ENCODE results near the gene TRIM31.

TRIM31 gene

DNA sequence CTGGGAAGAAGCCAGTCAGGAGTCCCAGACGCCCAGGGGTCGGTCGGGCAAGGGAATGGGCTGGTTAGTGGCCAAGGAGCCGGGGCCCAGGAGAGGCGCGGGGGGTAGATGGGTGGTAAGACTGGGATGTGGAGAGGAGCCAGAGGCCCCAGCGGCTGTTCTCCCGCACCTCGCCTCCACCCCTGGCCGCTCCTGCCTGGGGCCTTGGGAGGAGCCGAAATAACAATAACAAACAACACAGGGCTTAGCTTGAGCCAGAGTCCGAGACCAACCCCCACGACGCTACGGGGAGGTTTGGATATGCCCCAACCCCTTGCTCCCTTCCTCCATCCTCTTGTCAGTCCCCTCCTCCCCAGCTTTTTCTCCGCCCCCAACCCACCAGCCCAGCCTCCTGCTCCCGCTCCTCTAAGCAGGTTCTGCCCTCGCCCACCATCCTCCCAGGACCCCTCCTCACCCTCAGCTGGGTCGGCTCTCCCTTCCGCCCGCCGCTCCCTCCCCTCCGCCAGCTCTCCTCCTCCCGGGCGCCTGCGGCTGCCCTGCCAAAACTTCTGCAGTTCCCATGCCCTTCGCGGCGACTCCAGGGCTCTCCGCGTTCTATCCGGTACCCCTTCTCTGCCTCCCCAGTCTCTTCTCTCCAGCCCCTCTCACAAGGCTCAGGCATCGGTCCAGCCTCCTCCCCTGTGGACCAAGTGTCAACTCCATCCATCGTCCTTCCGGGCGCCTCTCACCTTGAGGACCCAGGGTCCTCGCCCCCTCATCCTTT lies 38.4 kb downstream of the TRIM31 start:
- DNase-seq: no peak

DNA sequence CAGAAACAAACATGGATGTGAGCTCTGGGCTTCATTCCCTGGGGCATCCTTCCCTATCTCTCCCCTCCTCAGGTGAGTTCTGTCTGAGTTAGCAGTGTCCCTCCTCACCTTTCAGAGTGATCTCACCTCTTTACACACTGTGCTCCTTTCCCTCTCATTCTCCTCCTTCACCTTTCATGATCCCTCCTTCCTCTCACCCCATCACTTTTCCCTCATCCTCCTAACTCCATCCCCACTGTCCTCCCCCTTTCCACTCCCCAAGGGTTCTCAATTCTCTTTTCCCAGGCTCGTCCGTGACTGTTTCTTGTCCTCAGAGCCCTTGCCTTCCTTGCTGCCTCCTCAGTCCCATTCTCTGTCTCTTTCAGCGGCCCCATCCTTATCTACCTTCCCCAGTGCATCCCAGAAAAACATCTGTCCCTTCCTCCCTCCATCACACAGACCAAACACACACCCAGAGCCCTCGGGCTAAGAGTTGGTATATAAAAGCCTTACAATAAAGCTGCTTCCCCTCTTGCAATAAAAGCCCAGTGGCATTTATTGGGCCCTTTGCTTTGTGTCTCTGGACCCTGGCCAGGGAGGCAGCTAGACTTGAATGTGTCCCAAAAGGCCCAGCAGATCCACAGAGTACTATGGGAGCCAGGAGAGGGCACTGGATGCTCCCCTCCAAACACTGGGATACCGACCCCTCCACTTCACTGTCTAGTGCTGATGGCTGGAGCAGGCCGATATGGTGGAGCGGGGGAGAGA lies 39.2 kb downstream of the TRIM31 start:
- no peak for DNase-seq

DNA sequence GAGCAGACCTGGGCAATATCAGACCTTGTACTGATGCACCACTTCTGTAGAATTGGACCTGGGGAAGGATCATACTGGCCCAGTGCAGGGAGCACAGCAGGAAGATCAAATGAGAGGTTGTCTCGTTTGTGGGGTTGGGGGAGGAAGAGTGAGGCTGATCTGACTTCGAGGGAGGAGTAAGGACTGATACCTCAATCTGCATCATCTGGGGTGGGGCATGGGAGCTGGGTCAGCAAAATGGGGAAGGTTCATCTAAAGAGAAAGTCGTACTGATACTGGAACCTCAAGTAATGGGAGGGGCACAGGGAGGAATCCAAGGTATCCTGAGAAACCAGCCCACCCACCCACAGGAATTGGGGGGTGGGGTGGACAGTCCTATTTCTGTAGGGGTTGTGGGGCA lies 41.0 kb downstream of the TRIM31 start:
- no peak for DNase-seq

DNA sequence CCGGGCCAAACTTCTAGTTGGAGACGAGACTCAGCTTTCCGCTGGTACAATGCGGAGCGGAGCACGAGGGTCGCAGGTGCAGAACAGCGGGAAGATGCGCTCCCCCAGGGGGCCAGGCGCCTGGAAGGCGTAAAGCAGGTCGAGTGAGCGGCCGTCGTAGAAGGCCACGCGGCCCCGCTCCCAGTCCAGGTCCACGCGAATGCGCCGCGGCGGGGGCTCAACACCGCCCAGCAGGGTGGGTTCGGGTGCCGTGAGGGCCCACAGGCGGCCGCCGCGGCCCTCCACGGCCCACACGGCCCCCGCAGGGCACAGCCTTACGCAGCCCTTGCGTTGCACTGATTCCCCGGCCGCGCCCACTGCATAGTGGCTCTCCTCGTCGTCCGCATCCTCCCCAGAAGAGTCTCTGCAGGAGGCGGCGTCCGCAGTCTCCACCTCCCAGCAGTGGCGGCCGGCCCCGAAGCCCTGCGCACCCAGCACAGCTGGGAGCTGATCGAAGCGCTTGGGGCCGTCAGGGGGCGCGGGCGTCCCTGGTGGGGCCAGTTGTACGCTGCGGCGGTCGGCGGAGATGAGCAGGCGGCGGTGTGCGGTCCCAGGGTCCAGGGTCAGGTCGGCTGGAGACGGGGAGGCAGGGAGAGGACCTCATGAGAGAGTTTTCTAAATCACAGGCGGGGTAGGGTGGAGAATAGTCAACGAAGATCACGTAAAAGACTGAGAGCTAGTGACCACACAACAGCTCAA lies 41.6 kb downstream of the TRIM31 start:
- DNase-seq: no peak

DNA sequence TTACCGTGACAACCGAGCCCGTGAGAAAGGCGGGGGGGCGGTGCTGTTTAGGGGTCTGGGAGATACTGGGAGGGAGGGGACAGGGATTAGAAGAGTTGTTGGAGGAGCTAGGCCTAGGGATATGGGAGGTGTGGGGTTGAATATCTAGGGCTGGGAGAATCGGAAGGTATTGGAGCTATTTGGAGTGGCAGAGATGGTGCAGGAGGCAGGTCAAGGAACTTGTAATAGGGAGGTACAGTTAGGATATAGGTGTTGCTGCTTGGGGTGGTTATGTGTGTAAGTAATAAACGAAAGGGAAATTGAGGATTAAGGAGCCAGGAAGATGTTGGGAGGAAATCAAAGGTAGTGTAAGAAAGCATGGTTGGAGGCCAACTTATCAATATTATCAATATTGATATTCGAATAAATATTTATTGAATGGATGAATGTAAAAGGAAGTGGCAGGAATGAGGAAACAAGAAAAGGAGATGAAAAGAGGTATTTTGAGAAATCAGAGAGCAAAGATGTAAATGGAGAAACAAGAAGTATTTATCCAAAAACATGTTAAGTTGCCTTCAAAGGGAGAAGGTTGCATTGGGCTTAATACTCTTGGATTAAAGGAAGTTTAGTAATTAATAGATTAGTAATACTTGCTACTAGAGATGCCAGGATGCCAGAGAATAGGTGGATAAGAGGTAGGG lies 45.3 kb downstream of the TRIM31 start:
- no peak for DNase-seq

DNA sequence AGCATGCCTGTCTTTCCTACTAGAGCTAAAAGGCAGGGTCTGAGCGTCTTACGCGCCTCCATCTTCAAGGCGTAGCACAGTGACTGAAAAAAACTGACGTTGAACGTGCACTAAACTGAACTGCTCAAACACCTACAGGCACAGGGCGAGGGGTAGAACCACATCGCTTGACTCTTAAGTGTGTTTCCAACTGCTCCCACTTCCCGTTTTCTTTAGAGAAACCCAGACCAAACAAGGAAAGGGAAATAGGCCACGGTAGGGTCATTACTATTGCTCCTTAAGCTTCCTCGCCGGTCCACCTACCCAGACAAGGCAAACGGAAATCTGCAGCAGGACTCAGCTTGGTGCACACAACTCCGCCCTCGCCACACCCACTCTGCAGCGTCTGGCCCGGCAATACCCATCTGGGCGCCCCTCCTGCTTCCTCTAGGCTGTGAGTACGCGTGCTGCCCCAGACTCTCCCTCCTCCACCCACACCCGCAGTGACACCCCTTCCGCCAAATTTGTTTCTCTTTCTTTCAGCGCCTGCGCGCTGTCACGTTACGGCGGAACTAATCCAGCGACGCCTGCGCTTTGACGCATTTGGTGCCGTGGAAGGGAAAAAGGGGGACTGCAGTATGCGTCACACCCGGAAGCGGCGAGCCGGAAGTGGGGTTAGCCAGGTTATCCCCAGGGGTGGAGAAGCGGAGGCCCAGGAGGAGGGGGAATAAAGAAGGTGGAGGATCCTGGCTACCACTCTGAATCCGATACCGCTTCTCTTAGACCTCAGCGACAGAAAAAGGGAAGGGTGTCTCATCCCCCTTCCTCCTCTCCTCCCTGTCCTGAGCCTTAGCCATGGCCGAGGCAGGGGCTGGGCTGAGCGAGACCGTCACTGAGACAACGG lies 46.1 kb downstream of the TRIM31 start, which contains the start of gene PPP1R11:
Gene PPP1R11 (plus strand): TSS at position 622 of the 883 bp plus-strand sequence. CDS start 213 bp downstream, at position 835.
- peak; percentile 78 for DNase-seq

DNA sequence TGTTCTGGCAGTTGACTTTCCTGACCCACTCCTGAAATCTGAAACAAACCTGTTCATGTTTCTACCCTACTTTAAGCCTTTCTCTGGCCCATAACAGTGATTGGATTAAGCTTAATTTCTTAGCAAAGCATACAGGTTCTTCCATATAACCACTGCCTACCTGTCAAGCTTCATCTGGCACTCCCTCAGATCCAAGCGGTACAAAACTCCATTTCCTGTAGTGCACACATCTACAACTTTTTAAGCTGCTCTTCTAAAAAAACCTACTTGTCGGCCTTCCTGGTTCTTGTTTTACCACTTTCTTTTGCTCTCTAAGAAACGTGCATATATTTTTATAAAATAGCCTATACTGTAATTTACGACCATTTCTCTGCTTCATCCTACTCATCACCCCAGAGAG lies 46.8 kb downstream of the TRIM31 start:
- no peak for DNase-seq

DNA sequence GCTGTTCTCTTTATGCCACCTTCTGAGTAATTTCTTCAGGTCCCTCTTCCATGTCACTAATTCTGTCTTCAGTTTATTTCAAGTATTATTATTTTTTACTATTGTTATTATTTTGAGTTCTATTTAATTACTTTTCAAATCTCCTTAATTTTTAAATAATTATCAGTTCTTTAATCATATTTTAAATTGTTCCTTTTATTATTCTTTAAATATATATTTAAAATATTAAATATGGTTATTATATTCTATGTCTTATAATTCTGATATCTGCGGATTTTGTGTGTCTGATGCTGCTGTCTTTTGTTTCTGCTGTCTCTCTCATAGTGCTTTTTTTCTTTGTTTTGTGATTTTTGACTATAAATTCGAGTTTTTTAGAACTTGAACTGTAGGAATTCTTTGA lies 49.6 kb downstream of the TRIM31 start:
- DNase-seq: no peak

DNA sequence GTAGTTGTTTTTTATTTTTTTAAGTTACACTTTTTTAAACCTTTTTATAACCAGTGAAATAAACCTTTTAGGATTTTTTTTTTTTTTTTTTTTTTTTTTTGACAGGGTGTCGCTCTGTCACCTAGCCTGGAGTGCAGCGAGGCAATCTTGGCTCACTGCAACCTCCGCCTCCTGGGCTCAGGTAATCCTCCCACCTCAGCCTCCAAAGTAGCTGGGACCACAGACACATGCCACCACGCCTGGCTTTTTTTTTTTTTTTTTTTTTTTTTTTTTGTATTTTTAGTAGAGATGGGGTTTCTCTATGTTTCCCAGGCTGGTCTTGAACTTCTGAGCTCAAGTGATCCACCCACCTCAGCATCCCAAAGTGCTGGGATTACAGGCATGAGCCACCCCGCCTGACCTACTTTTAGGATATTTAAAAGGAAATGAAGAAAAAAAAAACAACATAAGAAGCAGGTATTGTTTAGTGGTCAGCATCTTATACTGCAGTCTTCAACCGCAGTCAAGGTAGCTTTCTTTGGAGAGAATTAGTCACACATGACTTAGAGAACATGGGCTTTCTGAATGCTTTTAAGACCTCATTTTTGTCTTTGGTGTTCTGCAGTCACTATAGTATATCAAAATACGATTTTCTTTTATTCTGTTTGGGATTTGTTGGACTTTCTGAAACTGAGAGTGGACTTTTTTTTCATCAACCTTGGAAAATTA lies 50.3 kb downstream of the TRIM31 start:
- DNase-seq: no peak

DNA sequence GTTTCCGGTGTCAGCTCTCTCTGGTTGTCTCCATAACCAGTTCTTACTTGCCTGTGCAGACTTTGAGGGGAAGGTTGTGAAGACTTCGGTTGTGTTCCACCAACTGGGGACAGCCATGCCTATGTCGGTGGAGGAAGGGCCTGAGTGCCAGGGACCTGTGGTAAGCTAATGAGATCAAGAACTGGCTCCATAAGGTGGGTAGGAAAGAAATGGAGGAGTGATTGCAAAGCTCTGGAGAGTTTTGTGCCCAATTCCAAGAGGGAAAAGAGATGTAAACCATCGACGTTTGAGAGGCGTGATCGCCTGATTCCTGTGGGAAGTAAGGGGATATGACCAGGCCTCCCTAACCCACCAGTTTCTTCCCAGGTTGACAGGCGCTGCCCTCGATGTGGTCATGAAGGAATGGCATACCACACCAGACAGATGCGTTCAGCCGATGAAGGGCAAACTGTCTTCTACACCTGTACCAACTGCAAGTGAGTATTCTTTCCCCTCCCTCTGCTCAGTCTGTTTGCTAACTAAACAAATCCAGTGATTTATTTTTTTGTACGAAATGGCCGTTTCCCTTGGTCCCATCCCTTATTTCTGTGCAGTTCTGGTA lies 50.9 kb downstream of the TRIM31 start:
- no peak for DNase-seq

DNA sequence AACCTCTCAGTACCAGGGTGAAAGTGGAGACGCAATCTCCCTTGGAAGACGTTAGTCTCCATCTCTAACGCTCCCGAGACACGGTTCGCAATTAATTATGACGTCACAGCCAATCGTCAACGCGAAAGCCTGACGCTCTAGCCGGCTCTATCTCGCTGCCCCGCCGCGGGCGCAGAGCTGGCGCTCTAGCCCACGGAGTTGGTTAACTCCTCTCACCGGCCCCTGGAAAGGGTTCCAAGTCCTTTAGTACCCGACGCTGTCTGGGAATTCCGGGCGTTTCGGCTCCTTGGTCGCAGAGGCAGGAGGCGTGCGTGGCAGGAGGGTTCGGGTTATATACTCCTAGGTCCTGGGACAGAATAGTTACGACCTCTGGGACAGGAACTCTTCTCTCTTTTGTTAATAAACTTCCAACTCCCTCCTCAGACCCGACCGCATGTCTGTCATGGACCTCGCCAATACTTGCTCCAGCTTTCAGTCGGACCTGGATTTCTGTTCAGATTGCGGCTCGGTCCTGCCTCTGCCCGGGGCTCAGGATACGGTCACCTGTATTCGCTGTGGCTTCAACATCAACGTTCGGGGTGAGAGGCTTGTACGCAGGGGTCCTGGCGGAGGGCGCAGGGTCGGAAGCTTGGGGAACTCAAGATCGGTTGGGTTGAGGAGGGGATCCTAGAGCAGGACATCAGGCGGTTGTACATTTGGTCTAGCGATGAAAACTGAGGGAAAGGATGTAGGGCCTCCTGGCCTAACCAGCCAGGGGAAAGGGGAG lies 51.6 kb downstream of the TRIM31 start, which contains the start of gene POLR1H:
Gene POLR1H (plus strand): TSS at position 174 of the 766 bp plus-strand sequence. CDS start 260 bp downstream, at position 434.
- DNase-seq: peak; percentile 58

DNA sequence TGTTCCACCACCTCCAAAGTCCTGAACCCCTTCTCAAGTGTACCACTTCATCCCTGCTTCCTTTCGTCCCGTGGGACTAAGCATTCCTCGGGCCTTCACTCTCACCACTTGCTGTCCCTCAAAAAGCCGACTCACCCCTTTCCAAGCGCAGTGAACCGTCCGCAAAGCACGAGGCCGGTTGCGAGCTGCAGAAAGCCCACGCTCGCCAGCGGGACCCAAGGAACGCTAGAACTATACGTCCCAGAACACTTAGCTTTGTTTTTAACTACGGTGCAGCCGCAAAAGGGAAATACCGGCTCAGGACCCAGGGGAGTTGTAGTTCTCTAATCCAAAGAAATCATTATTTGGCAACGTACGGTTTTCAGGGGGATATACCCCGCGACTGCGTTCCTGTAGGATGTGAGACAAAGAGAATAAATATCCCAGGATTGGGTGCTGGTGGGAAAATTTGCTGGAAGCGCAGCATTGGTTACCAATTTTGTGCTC lies 52.2 kb downstream of the TRIM31 start:
- DNase-seq: no peak

DNA sequence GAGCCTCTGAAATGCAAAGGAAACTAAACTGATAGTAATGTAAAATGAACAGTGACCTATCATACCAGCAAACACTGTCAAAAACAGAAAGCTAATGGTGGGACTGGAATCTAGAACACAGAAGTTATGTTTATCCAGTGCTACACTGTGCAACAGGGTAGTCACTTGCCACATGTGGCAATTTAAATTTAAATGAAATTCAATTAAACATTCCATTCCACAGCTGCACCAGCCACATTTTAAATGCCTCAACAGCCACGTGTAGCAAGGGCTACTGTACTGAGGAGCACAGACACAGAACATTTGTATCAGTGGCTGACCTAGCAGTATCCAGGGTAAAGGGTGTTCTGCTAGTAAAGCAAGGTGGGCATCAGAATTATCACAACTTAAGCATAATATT lies 57.4 kb downstream of the TRIM31 start:
- no peak for DNase-seq

DNA sequence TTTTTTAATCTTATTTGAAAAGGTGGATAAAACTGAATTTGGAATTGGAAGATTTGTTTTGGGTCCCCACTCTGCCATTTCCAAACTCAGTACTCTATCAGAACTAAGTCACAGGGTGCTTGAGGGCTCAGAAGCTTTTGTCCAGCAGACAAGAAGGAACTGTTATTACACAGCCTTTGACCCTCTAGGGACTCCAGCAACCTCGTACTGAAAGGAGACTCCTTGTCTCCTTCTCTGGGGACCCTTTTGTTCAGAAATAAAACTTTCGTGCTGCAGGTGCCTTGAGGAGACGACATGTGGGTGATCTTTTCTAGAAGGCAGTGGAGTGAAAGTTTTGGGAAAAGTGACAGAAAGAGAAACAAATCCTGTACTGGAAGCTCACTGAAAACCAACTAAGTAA lies 59.2 kb downstream of the TRIM31 start:
- DNase-seq: no peak
